H9 (cell line): ENCODE results near the gene RFX8. TPM values are rescaled to one million over a fixed set of nuclear protein-coding genes. Genes with fewer than 3 reads are reported as not detected.

Experiments used
- DNase-seq: peaks from one replicate; pipeline ENCODE4 v3.0.0-alpha.2; 2017
- H2AFZ ChIP-seq: one replicate; pipeline ENCODE4 v1.6.1; 2013; ENCODE audit warnings: mild to moderate bottlenecking, low read length, control low read depth, moderate library complexity
- H2AK5ac ChIP-seq: 2 replicates; pipeline ENCODE4 v1.6.1; 2013; ENCODE audit warnings: low read length, control low read depth, mixed read lengths; ENCODE audit not compliant: insufficient read length
- H2BK120ac ChIP-seq: one replicate; pipeline ENCODE4 v1.6.1; 2013; ENCODE audit warnings: low read depth, mild to moderate bottlenecking, low read length, control low read depth, inconsistent platforms; ENCODE audit not compliant: poor library complexity, severe bottlenecking
- H2BK12ac ChIP-seq: 2 replicates; pipeline ENCODE4 v1.6.1; 2013; ENCODE audit warnings: low read length, control low read depth, mixed read lengths, low read depth; ENCODE audit not compliant: insufficient read length
- H2BK15ac ChIP-seq: 2 replicates; pipeline ENCODE4 v1.6.1; 2013; ENCODE audit warnings: low read depth, low read length, control low read depth
- H2BK20ac ChIP-seq: one replicate; pipeline ENCODE4 v1.6.1; 2013; ENCODE audit warnings: low read depth, mild to moderate bottlenecking, low read length, control low read depth, inconsistent platforms; ENCODE audit not compliant: poor library complexity, severe bottlenecking
- H2BK5ac ChIP-seq: 2 replicates; pipeline ENCODE4 v1.6.1; 2013; ENCODE audit warnings: low read length, control low read depth, mixed read lengths; ENCODE audit not compliant: insufficient read length
- H3K14ac ChIP-seq: 2 replicates; pipeline ENCODE4 v1.6.1; 2013; ENCODE audit warnings: low read length, control low read depth; ENCODE audit not compliant: insufficient read depth
- H3K18ac ChIP-seq: 2 replicates; pipeline ENCODE4 v1.6.1; 2013; ENCODE audit warnings: low read depth, mild to moderate bottlenecking, mixed read lengths, low read length, control low read depth; ENCODE audit not compliant: insufficient read length
- H3K23ac ChIP-seq: 2 replicates; pipeline ENCODE4 v1.6.1; 2013; ENCODE audit warnings: low read length, control low read depth, mixed read lengths, low read depth; ENCODE audit not compliant: insufficient read length
- H3K23me2 ChIP-seq: 2 replicates; pipeline ENCODE4 v1.6.1; 2013; ENCODE audit warnings: low read depth, mild to moderate bottlenecking, mixed read lengths, low read length, control low read depth; ENCODE audit not compliant: insufficient read length, poor library complexity, severe bottlenecking
- H3K27ac ChIP-seq: 2 replicates; pipeline ENCODE4 v1.5.1; 2013; ENCODE audit warnings: low read length, control low read depth, mixed read lengths, low read depth; ENCODE audit not compliant: insufficient read length
- H3K27me3 ChIP-seq: 2 replicates; pipeline ENCODE4 v1.6.1; 2013; ENCODE audit warnings: low read length, control low read depth, inconsistent platforms; ENCODE audit not compliant: insufficient read depth
- H3K4ac ChIP-seq: 2 replicates; pipeline ENCODE4 v1.6.1; 2013; ENCODE audit warnings: low read depth, mild to moderate bottlenecking, control low read depth, inconsistent platforms, low read length, moderate library complexity
- H3K4me1 ChIP-seq: 2 replicates; pipeline ENCODE4 v1.6.1; 2013; ENCODE audit warnings: low read length, control low read depth, inconsistent platforms; ENCODE audit not compliant: insufficient read depth
- H3K4me2 ChIP-seq: 2 replicates; pipeline ENCODE4 v1.6.1; 2013; ENCODE audit warnings: low read length, control low read depth, mixed read lengths; ENCODE audit not compliant: insufficient read length, insufficient read depth
- H3K56ac ChIP-seq: 2 replicates; pipeline ENCODE4 v1.6.1; 2013; ENCODE audit warnings: low read depth, mild to moderate bottlenecking, mixed read lengths, low read length, control low read depth; ENCODE audit not compliant: insufficient read length
- H3K79me1 ChIP-seq: 2 replicates; pipeline ENCODE4 v1.6.1; 2013; ENCODE audit warnings: low read depth, mild to moderate bottlenecking, moderate library complexity, low read length, control low read depth, inconsistent platforms; ENCODE audit not compliant: insufficient read depth, poor library complexity, severe bottlenecking
- H3K79me2 ChIP-seq: 2 replicates; pipeline ENCODE4 v1.6.1; 2013; ENCODE audit warnings: low read length, control low read depth, inconsistent platforms; ENCODE audit not compliant: insufficient read depth
- H3K9ac ChIP-seq: 2 replicates; pipeline ENCODE4 v1.6.1; 2013; ENCODE audit warnings: low read length, control low read depth, mixed read lengths; ENCODE audit not compliant: insufficient read length; ENCODE audit errors: extremely low read depth
- H3K9me3 ChIP-seq: one replicate; pipeline ENCODE4 v1.6.1; 2013; ENCODE audit warnings: low read depth, low read length, inconsistent platforms; ENCODE audit not compliant: control insufficient read depth
- H3T11ph ChIP-seq: one replicate; pipeline ENCODE4 v1.6.1; 2013; ENCODE audit warnings: mild to moderate bottlenecking, low read length, control low read depth, inconsistent platforms
- H4K20me1 ChIP-seq: one replicate; pipeline ENCODE4 v1.6.1; 2013; ENCODE audit not compliant: control insufficient read depth, insufficient read length, insufficient read depth
- H4K5ac ChIP-seq: 2 replicates; pipeline ENCODE4 v1.6.1; 2013; ENCODE audit warnings: low read depth, mild to moderate bottlenecking, mixed read lengths, low read length, control low read depth; ENCODE audit not compliant: insufficient read length
- H4K8ac ChIP-seq: replicated peaks from 2 replicates; pipeline ENCODE4 v1.6.1; 2013; ENCODE audit warnings: low read length, control low read depth, mixed read lengths, low read depth; ENCODE audit not compliant: insufficient read length
- H4K91ac ChIP-seq: 2 replicates; pipeline ENCODE4 v1.6.1; 2013; ENCODE audit warnings: low read depth, mild to moderate bottlenecking, moderate library complexity, mixed read lengths, low read length, control low read depth; ENCODE audit not compliant: insufficient read length
- H3K27ac Mint-ChIP-seq, 3 experiments: 2 replicates in 2 of 3; 3 replicates in 1 of 3; pipeline ENCODE4 v1.8.0; 2020 to 2021; ENCODE audit warnings: mixed read lengths in 3 of 3, mild to moderate bottlenecking in 1 of 3, moderate library complexity in 1 of 3
- H3K27me3 Mint-ChIP-seq: 2 replicates; pipeline ENCODE4 v1.8.0; 2021; ENCODE audit warnings: low read depth, mild to moderate bottlenecking, moderate library complexity, mixed read lengths
- H3K36me3 Mint-ChIP-seq, 3 experiments: 2 replicates in 2 of 3; 3 replicates in 1 of 3; pipeline ENCODE4 v1.8.0; 2020 to 2021; ENCODE audit warnings: low read depth in 3 of 3, mixed read lengths in 3 of 3; ENCODE audit not compliant: insufficient read depth in 1 of 3
- H3K4me1 Mint-ChIP-seq, 2 experiments: 2 replicates each; pipeline ENCODE4 v1.8.0; 2020; ENCODE audit warnings: mixed read lengths in 2 of 2
- H3K4me3 Mint-ChIP-seq, 2 experiments: 2 replicates in 1 of 2; 3 replicates in 1 of 2; pipeline ENCODE4 v1.8.0; 2020 to 2021; ENCODE audit warnings: mild to moderate bottlenecking in 2 of 2, mixed read lengths in 2 of 2, moderate library complexity in 1 of 2
- H3K9me3 Mint-ChIP-seq, 2 experiments: 2 replicates in 1 of 2; 3 replicates in 1 of 2; pipeline ENCODE4 v1.8.0; 2020; ENCODE audit warnings: mild to moderate bottlenecking in 2 of 2, mixed read lengths in 2 of 2, moderate library complexity in 1 of 2
- CTCF ChIP-seq: fragments of 200-600 bp; sonication (generic); conservative IDR thresholded peaks from 3 replicates; pipeline ENCODE4 v1.8.0; 2021; ENCODE audit warnings: antibody characterized with exemption, mild to moderate bottlenecking
- WGBS: extraction: QIAGEN DNeasy Blood & Tissue Kit; methylation state at CpG from one replicate; pipeline ENCODE4 v1.1.7; 2013; ENCODE audit warnings: missing lambda C conversion rate, low lambda C conversion rate, mixed read lengths; ENCODE audit not compliant: insufficient read length; ENCODE audit errors: extremely low coverage; 5-methylcytosine and 5-hydroxymethylcytosine counted together
- total RNA-seq: library from RNA; stranded (reverse); gene quantifications from 2 replicates; pipeline ENCODE4 v1.2.1, GENCODE V29; 2021

Gene RFX8
- total RNA-seq, 1 experiment from 2014 or later, result 0.22 TPM

- H2AFZ ChIP-seq, result no peak overlapping the region
Observed at GRCh38 chr2:101409699-101410098, 65.2 kb downstream of the RFX8 start.

More at GRCh38 chr2:101409699-101410098, 65.2 kb downstream of the RFX8 start:
- Histone ChIP-seq H4K8ac (no peak overlapping the region), H2AK5ac (no peak overlapping the region), H3K18ac (no peak overlapping the region), H2BK15ac (no peak overlapping the region), H3K4me2 (no peak overlapping the region), H3K9ac (no peak overlapping the region), H3K27me3 (no peaks in the 10 kb centered on the region), H3K4me1 (no peaks in the 10 kb centered on the region), H3K79me2 (no peaks in the 10 kb centered on the region), H3K27ac (no peak overlapping the region), H3K14ac (no peak overlapping the region), H3K9me3 (no peaks in the 10 kb centered on the region), H3K23me2 (no peaks in the 10 kb centered on the region), H4K20me1 (no peaks in the 10 kb centered on the region), H3K23ac (no peak overlapping the region), H4K5ac (no peak overlapping the region), H2BK12ac (no peak overlapping the region), H3K56ac (no peak overlapping the region), H3T11ph (no peak overlapping the region), H3K4ac (no peak overlapping the region), H4K91ac (no peak overlapping the region), H2BK20ac (no peak overlapping the region), H2BK120ac (no peak overlapping the region), H2BK5ac (no peak overlapping the region), H3K79me1 (no peaks in the 10 kb centered on the region)
- peaks cover 0 to 2% (median 0%) of the 10 kb centered on the region in 3 experiments; a peak in 1 of 7 replicates for H3K36me3 Mint-ChIP-seq
- DNase-seq, result no peak
- no peak overlapping the region for H3K27ac Mint-ChIP-seq
- no peaks in the 10 kb centered on the region; the same call in 1 of the 2 replicates for H3K27me3 Mint-ChIP-seq
- H3K4me1 Mint-ChIP-seq, result peaks cover 11 to 17% of the 10 kb centered on the region in 2 experiments
- TF ChIP-seq CTCF, result peak; percentile 15; the same call in 2 of the 3 replicates
- WGBS, result no CpG with 5 or more reads among the region's 5 CpGs
- H3K4me3 Mint-ChIP-seq, result no peak overlapping the region
- H3K9me3 Mint-ChIP-seq, result peaks cover 2 to 3% of the 10 kb centered on the region in 2 experiments; a peak in 4 of 5 replicates
